Mesothelial cell of epicardium (in vitro differentiated cells): ENCODE results near the gene ANO2. TPM values are rescaled to one million over a fixed set of nuclear protein-coding genes. Genes with fewer than 3 reads are reported as not detected.

Source experiments
- DNase-seq, 2 experiments: peaks; one replicate each; pipeline ENCODE4 v3.0.0; 2021; ENCODE audit warnings: low spot score in 2 of 2; ENCODE audit not compliant: unreplicated experiment in 2 of 2
- H3K27ac Mint-ChIP-seq: 2 replicates; pipeline ENCODE4 v1.8.0; 2021; ENCODE audit warnings: mixed read lengths
- H3K27me3 Mint-ChIP-seq: 2 replicates; pipeline ENCODE4 v1.8.0; 2021; ENCODE audit warnings: low read depth, mixed read lengths
- H3K36me3 Mint-ChIP-seq: 2 replicates; pipeline ENCODE4 v1.8.0; 2021; ENCODE audit warnings: mixed read lengths
- H3K4me1 Mint-ChIP-seq: 2 replicates; pipeline ENCODE4 v1.8.0; 2021; ENCODE audit warnings: mixed read lengths
- H3K4me3 Mint-ChIP-seq: 2 replicates; pipeline ENCODE4 v1.8.0; 2021; ENCODE audit warnings: mild to moderate bottlenecking, moderate library complexity, mixed read lengths
- H3K9me3 Mint-ChIP-seq: 2 replicates; pipeline ENCODE4 v1.8.0; 2021; ENCODE audit warnings: mixed read lengths
- total RNA-seq: library from RNA; stranded (reverse); gene quantifications from 3 replicates; pipeline ENCODE4 v1.2.1, GENCODE V29; 2021
- TF ChIP-seq, protein P1 (sequence below): fragments of 200-600 bp; sonication (generic); IDR thresholded peaks from one replicate; pipeline ENCODE4 v1.5.0; 2021; ENCODE audit warnings: antibody characterized with exemption; ENCODE audit not compliant: unreplicated experiment

ANO2 gene
- total RNA-seq, 1 donor from 2014 or later: 6.3 TPM

DNA sequence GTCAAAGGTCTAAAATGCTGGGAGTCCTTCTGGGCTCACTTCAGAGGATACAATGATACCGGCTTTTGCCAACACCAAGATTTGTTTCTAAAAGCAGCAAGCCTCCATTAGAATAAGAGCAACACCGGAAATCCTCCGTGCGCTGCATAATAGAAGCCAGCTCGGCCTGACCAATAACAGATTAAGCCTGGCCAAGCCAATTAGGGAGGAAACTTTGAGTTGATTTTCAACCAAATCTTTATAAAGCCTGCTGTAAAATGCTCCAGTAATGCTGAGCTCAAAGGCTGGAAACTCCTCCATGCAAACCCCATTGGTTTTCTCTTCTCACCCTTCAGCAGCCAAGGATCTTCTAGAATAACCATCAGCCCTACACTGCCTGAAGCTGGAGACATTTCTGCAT, 363.0 kb downstream of the ANO2 start:
- Mint-ChIP-seq H3K27ac (peak overlapping the region; percentile 20), H3K4me1 (peaks cover 25% of the 10 kb centered on the region), H3K27me3 (no peaks in the 10 kb centered on the region), H3K9me3 (no peaks in the 10 kb centered on the region), H3K4me3 (no peak overlapping the region), H3K36me3 (no peaks in the 10 kb centered on the region)
- no peak for DNase-seq
- TF ChIP-seq, protein P1, sequence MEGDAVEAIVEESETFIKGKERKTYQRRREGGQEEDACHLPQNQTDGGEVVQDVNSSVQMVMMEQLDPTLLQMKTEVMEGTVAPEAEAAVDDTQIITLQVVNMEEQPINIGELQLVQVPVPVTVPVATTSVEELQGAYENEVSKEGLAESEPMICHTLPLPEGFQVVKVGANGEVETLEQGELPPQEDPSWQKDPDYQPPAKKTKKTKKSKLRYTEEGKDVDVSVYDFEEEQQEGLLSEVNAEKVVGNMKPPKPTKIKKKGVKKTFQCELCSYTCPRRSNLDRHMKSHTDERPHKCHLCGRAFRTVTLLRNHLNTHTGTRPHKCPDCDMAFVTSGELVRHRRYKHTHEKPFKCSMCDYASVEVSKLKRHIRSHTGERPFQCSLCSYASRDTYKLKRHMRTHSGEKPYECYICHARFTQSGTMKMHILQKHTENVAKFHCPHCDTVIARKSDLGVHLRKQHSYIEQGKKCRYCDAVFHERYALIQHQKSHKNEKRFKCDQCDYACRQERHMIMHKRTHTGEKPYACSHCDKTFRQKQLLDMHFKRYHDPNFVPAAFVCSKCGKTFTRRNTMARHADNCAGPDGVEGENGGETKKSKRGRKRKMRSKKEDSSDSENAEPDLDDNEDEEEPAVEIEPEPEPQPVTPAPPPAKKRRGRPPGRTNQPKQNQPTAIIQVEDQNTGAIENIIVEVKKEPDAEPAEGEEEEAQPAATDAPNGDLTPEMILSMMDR: no peak

DNA sequence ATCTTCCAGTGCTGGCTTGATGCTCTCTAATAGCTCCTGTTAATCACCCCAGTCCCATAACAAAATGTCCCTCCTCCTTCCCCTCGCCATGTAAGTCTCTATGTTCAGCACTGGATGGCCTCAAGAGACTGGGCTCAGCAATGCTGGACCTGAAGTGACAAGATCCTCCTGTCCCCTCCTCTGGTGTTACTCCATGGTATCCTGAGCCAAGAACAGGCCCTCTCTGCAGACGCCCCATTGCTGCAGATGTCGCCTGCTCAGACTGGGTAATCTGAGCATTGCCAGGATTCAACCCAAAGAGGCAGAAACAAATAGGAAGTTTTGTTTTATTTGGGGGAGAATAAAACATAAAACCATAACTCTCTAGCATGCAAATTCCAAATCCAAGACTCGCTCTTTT, 363.4 kb downstream of the ANO2 start:
- H3K4me1 Mint-ChIP-seq: peaks cover 29% of the 10 kb centered on the region
- TF ChIP-seq, protein P1: no peak
- DNase-seq: no peak
- H3K27ac Mint-ChIP-seq: peak overlapping the region; percentile 20
- H3K9me3 Mint-ChIP-seq: no peaks in the 10 kb centered on the region
- no peaks in the 10 kb centered on the region for H3K36me3 Mint-ChIP-seq
- no peaks in the 10 kb centered on the region for H3K27me3 Mint-ChIP-seq
- no peak overlapping the region for H3K4me3 Mint-ChIP-seq

DNA sequence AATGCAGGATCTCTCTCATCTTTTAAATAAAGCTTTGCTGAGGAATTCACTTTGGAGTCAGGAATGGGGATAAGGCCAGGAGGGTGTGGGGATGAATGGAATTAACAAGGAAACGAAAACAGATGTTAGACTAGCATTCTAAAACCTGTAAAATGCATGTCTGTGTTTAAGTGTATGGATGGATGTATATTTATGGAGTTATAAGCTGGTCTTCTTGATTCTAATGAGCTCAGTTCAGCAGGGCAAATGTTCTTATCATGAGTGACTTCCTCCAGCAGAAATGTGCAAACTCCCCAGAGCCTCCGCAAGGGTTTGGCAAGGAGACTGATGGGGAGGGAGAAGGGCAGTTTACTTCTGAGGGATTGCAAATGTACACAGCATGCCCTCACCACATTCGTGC, 364.0 kb downstream of the ANO2 start:
- TF ChIP-seq, protein P1: no peak
- no peaks in the 10 kb centered on the region for H3K27me3 Mint-ChIP-seq
- H3K27ac Mint-ChIP-seq: peak overlapping the region; percentile 20
- H3K4me3 Mint-ChIP-seq: no peak overlapping the region
- H3K4me1 Mint-ChIP-seq: peaks cover 32% of the 10 kb centered on the region
- DNase-seq: no peak
- no peaks in the 10 kb centered on the region for H3K36me3 Mint-ChIP-seq
- no peaks in the 10 kb centered on the region for H3K9me3 Mint-ChIP-seq

DNA sequence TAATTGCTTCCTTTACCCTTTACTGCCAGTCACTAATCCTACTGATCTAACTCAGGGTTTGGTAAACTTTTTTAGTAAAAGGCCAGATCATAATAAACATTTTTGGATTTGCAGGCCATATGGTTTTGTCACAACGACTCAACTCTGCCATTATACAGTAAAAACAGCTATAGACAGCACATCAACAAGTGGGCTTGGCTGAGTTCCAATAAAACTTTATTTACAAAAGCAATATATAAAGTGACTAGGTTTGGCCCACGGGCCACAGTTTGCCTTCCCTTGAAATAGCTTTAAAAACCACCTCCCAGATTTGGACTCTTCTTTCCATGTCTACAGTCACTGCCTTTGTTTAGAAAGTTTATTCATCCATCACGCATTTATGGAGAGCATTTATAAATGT, 366.3 kb downstream of the ANO2 start:
- TF ChIP-seq, protein P1: no peak
- Mint-ChIP-seq H3K36me3 (no peaks in the 10 kb centered on the region), H3K27me3 (no peaks in the 10 kb centered on the region), H3K4me1 (peaks cover 32% of the 10 kb centered on the region), H3K27ac (no peak overlapping the region), H3K9me3 (no peaks in the 10 kb centered on the region), H3K4me3 (no peak overlapping the region)
- no peak for DNase-seq

DNA sequence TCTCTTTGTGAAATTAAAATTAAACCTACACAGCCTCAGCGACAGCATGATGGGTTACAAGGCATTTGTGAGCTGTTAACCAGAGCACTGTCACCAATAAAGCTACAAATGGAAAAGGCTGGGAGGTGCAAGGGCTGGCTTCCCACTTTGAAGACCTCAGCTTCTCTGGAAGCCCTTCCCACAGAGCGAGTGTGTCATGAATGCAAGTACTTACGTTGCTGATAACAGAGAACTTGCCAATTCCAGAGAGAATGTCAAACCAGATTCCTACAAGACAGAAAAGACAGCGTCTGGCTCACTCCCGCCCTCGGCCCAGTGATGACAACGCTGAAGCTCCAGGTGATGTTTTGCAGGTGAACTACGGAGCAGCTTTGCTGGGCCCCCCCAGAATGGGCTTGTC, 367.3 kb downstream of the ANO2 start:
- Mint-ChIP-seq H3K27ac (peak overlapping the region; percentile 32), H3K4me3 (no peak overlapping the region), H3K9me3 (no peaks in the 10 kb centered on the region), H3K4me1 (peaks cover 32% of the 10 kb centered on the region), H3K27me3 (no peaks in the 10 kb centered on the region), H3K36me3 (no peaks in the 10 kb centered on the region)
- TF ChIP-seq, protein P1: no peak
- DNase-seq: no peak

DNA sequence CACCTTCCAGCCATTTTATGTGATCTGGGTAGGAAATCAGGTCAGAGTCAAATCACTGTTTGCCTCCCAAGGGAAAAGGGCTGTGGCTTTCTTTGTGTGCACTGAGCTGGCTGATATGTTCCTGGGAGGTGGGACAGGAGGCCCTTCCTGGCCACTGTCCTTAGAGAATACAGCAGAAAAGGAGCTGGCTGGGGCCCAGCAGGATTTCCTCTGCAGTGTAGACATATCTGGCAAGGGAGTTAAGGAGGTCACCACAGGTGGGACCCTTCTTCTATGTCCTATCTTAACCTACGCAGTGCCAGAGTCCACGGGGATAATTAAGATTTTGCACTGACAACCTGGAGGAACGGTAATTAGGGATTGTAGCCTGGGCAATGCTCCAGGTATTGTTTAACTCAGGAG, 367.8 kb downstream of the ANO2 start:
- Mint-ChIP-seq H3K9me3 (no peaks in the 10 kb centered on the region), H3K4me1 (peaks cover 32% of the 10 kb centered on the region), H3K36me3 (no peaks in the 10 kb centered on the region), H3K27me3 (no peaks in the 10 kb centered on the region), H3K27ac (peak overlapping the region; percentile 32), H3K4me3 (no peak overlapping the region)
- no peak for DNase-seq
- TF ChIP-seq, protein P1: no peak
